Kidney (tissue), 14 donors: ENCODE measurements around the gene SPTBN1. TPM values are rescaled to one million over a fixed set of nuclear protein-coding genes. Genes with fewer than 3 reads are reported as not detected.

ENCODE experiments used
- DNase-seq, 5 donors: peaks; one replicate each; pipeline ENCODE4 v3.0.0-alpha.2; 2013 to 2020
- FAIRE-seq: peaks from 2 replicates; lab custom pipeline; 2012; peaks lifted over from hg19 to GRCh38; lab: Jason Lieb, UNC
- H3K27ac ChIP-seq, 2 donors: one replicate each; pipeline ENCODE4 v1.7.0; 2013; ENCODE audit warnings: low read depth in 2 of 2, low read length in 2 of 2, inconsistent platforms in 1 of 2
- H3K27me3 ChIP-seq: one replicate; pipeline ENCODE4 v1.7.1; 2013; ENCODE audit warnings: low read length, inconsistent platforms; ENCODE audit not compliant: control insufficient read depth, insufficient read depth
- H3K36me3 ChIP-seq, 3 donors: one replicate each; pipeline versions ENCODE4 v1.7.0 to v1.7.1; 2013; ENCODE audit warnings: low read length in 3 of 3, control low read depth in 1 of 3, inconsistent platforms in 1 of 3; ENCODE audit not compliant: insufficient read depth in 3 of 3, control insufficient read depth in 2 of 3
- H3K4me1 ChIP-seq, 3 donors: one replicate each; pipeline versions ENCODE4 v1.7.0 to v1.7.1; 2013; ENCODE audit warnings: low read length in 3 of 3, inconsistent platforms in 1 of 3, low read depth in 1 of 3; ENCODE audit not compliant: control insufficient read depth in 2 of 3, insufficient read depth in 2 of 3
- H3K4me3 ChIP-seq, 3 donors: one replicate each; pipeline versions ENCODE4 v1.7.0 to v1.8.1; 2013; ENCODE audit warnings: low read length in 3 of 3, control low read depth in 1 of 3, inconsistent platforms in 1 of 3
- H3K9ac ChIP-seq, 3 donors: one replicate each; pipeline versions ENCODE4 v1.7.0 to v1.7.1; 2013; ENCODE audit warnings: low read length in 3 of 3, control low read depth in 1 of 3, inconsistent platforms in 1 of 3
- H3K9me3 ChIP-seq, 3 donors: one replicate each; pipeline versions ENCODE4 v1.7.0 to v1.7.1; 2013; ENCODE audit warnings: low read length in 3 of 3, control low read depth in 1 of 3, inconsistent platforms in 1 of 3; ENCODE audit not compliant: control insufficient read depth in 2 of 3, insufficient read depth in 1 of 3
- CTCF ChIP-seq: IDR thresholded peaks from 3 replicates; pipeline ENCODE4 v1.5.1; 2012; ENCODE audit warnings: mild to moderate bottlenecking, moderate library complexity, borderline replicate concordance; ENCODE audit not compliant: insufficient read depth; ENCODE audit errors: extremely low read depth
- intact Hi-C: fragments of 100-400 bp; cut with DNase I; formaldehyde crosslinking; loops from one replicate; pipeline ENCODE4 v1.11.1; 2022
- polyA plus RNA-seq: library from polyadenylated mRNA; stranded (reverse); fragments of 350-450 nt; fragmentation: Illumina TruSeq; extraction: RNeasy Lipid Tissue Mini Kit (QIAGEN cat#74804); gene quantifications from one replicate; pipeline ENCODE4 v1.2.3, GENCODE V29; 2014; ENCODE audit warnings: low read depth, low replicate concordance; ENCODE audit not compliant: insufficient read depth
- total RNA-seq: library from RNA; stranded (reverse); fragmentation: NEBNext Ultra II Directional; extraction: Animal tissue kit (Norgen Biotek cat#: 25700); gene quantifications from one replicate; pipeline ENCODE4 v1.2.1, GENCODE V29; 2021
- donor health status: control.
- donor health status: control.
- donor health status: control.
- donor health status: control.
- donor health status: control.
- donor health status: DM: yes; HTN: yes; CAD: no.
- donor health status: Normal renal cell carcinoma (clear cell type).

SPTBN1 gene
- total and polyA plus RNA-seq, 2 donors from 2014 or later: 93.2 to 313 TPM

GRCh38 chr2:54590216-54591120 lies 134.3 kb downstream of the SPTBN1 start:
- Histone ChIP-seq H3K4me3 (no peak overlapping the region), H3K9ac (no peak overlapping the region), H3K36me3 (no peaks in the 10 kb centered on the region), H3K27me3 (no peaks in the 10 kb centered on the region), H3K27ac (peak overlapping the region in 1 of 2 donors; percentile 41), H3K4me1 (peaks cover 0 to 27% (median 22%) of the 10 kb centered on the region in 3 donors), H3K9me3 (no peaks in the 10 kb centered on the region)
- FAIRE-seq (no peak), DNase-seq (no peak)
- no peak for TF ChIP-seq CTCF
- intact Hi-C loops: no loop called here

GRCh38 chr2:54591551-54591950 lies 135.4 kb downstream of the SPTBN1 start:
- DNase-seq (no peak), FAIRE-seq (no peak)
- H3K9me3 ChIP-seq: no peaks in the 10 kb centered on the region
- H3K36me3 ChIP-seq: peaks cover 0 to 2% (median 0%) of the 10 kb centered on the region in 3 donors
- no peak overlapping the region for H3K4me3 ChIP-seq
- intact Hi-C loops: no loop called here
- H3K27me3 ChIP-seq: no peaks in the 10 kb centered on the region
- H3K9ac ChIP-seq: no peak overlapping the region
- H3K4me1 ChIP-seq: peaks cover 0 to 34% (median 31%) of the 10 kb centered on the region in 3 donors
- no peak overlapping the region for H3K27ac ChIP-seq
- TF ChIP-seq CTCF: no peak

- intact Hi-C loops: no loop called here
- DNase-seq (no peak), FAIRE-seq (no peak)
- Histone ChIP-seq H3K27ac (no peak overlapping the region), H3K9ac (no peak overlapping the region), H3K9me3 (no peaks in the 10 kb centered on the region), H3K36me3 (peaks cover 0 to 2% (median 0%) of the 10 kb centered on the region in 3 donors), H3K27me3 (no peaks in the 10 kb centered on the region), H3K4me1 (peaks cover 0 to 39% (median 36%) of the 10 kb centered on the region in 3 donors), H3K4me3 (no peak overlapping the region)
- TF ChIP-seq CTCF: no peak
These were observed 137.1 kb downstream of the SPTBN1 start for GRCh38 chr2:54593249-54593648.
